DND-41 (cell line): ENCODE data around the gene MAB21L1.

Source experiments
- EZH2 ChIP-seq: IDR thresholded peaks from 3 replicates; pipeline ENCODE4 v1.6.1; 2012; ENCODE audit warnings: borderline replicate concordance, low read depth, mild to moderate bottlenecking, moderate library complexity, low read length, inconsistent platforms; ENCODE audit not compliant: severe bottlenecking
- TF ChIP-seq, protein P1 (sequence below): IDR thresholded peaks from 2 replicates; pipeline ENCODE4 v1.5.1; 2012; ENCODE audit warnings: borderline replicate concordance, low read length, moderate library complexity, mild to moderate bottlenecking; ENCODE audit not compliant: poor library complexity, severe bottlenecking; ENCODE audit errors: extremely low read depth

DNA sequence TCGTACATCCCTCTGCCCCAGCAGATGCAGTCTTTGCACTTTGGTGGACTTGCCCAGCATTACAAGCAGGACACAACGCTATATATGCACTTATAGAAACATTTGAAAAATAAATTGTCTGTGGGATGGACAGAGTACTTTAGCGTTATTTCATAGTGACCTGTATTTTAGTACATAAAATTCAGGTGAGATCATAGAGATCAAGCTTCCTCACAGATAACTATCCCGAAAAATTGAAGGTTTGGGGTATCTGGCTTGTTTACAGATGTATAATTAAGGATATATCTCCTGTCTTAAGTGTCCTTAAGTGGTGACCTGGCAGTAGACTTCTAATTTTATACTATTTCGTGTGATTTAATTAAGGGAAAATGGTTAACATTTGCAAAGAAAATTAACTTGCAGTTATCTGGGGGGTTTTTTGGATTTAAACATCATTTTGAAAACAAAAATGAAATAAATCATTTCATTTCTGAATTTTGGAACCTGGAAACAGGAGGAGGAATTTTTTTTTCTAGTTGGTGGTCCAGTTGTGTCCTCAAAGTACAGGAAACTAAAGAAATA is 977 bp upstream of the MAB21L1 start:
- TF ChIP-seq, protein P1, sequence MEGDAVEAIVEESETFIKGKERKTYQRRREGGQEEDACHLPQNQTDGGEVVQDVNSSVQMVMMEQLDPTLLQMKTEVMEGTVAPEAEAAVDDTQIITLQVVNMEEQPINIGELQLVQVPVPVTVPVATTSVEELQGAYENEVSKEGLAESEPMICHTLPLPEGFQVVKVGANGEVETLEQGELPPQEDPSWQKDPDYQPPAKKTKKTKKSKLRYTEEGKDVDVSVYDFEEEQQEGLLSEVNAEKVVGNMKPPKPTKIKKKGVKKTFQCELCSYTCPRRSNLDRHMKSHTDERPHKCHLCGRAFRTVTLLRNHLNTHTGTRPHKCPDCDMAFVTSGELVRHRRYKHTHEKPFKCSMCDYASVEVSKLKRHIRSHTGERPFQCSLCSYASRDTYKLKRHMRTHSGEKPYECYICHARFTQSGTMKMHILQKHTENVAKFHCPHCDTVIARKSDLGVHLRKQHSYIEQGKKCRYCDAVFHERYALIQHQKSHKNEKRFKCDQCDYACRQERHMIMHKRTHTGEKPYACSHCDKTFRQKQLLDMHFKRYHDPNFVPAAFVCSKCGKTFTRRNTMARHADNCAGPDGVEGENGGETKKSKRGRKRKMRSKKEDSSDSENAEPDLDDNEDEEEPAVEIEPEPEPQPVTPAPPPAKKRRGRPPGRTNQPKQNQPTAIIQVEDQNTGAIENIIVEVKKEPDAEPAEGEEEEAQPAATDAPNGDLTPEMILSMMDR, result no peak
- TF ChIP-seq EZH2, result no peak
